GM13976 (cell line): ENCODE measurements around the gene TCP1.

ENCODE experiments used
- DNase-seq: peaks from one replicate; pipeline ENCODE4 v3.0.0; 2012; ENCODE audit warnings: low spot score
- CTCF ChIP-seq: IDR thresholded peaks from 2 replicates; pipeline ENCODE4 v1.5.1; 2012; ENCODE audit warnings: borderline replicate concordance, mild to moderate bottlenecking; ENCODE audit not compliant: insufficient read depth; ENCODE audit errors: extremely low read depth, missing control alignments, control extremely low read depth
- in situ Hi-C: fragments of 300-500 bp; cut with MboI; formaldehyde crosslinking; loops from one replicate; pipeline ENCODE4 v1.12.0; 2022; ENCODE audit warnings: low sequenced_read_pairs, mixed read lengths, inconsistent platforms; ENCODE audit not compliant: unreplicated experiment

TCP1 gene

GRCh38 chr6:159760602-159761057, 28.8 kb downstream of the TCP1 start:
- no peak for TF ChIP-seq CTCF
- in situ Hi-C loops: no loop called here
- DNase-seq: no peak

- DNase-seq: no peak
- in situ Hi-C loops: no loop called here
- TF ChIP-seq CTCF: no peak
These were observed 29.8 kb downstream of the TCP1 start for GRCh38 chr6:159759645-159760044.

- TF ChIP-seq CTCF: no peak
- no peak for DNase-seq
- in situ Hi-C loops: no loop called here
These were observed 31.1 kb downstream of the TCP1 start for GRCh38 chr6:159758031-159759001.

- in situ Hi-C loops: no loop called here
- TF ChIP-seq CTCF: no peak
- no peak for DNase-seq
These were observed 32.9 kb downstream of the TCP1 start for GRCh38 chr6:159756508-159756907.

- no peak for DNase-seq
- no peak for TF ChIP-seq CTCF
- in situ Hi-C loops: no loop called here
These were observed 34.2 kb downstream of the TCP1 start for GRCh38 chr6:159754959-159755914.

- no peak for DNase-seq
- TF ChIP-seq CTCF: no peak
- in situ Hi-C loops: no loop called here
These were observed 35.0 kb downstream of the TCP1 start for GRCh38 chr6:159754401-159754800.
